HCT116 (cell line): ENCODE results near the gene TNFRSF25. TPM values are rescaled to one million over a fixed set of nuclear protein-coding genes. Genes with fewer than 3 reads are reported as not detected.

ENCODE experiments used
- ATAC-seq: fragments of 200-7000 bp; cut with Tn5 transposase; 2 replicates; pipeline ENCODE4 v1.9.1; 2020; ENCODE audit warnings: mild to moderate bottlenecking, moderate library complexity
- BruUV-seq: library from RNA; stranded (reverse); fragments of 400-500 nt; replicated peaks from 2 replicates; lab custom pipeline; 2021; lab: Mats Ljungman, UMichigan
- CTCF ChIA-PET: fragments of 300-600 bp; sonication (Branson Sonifier 250); formaldehyde crosslinking; loops from one replicate; lab custom pipeline; 2021; ENCODE audit warnings: antibody characterized with exemption; lab: Charles Lee
- POLR2A ChIA-PET: fragments of 300-600, 350-600 bp; sonication (Branson Sonifier 250); formaldehyde crosslinking; loops from one replicate; lab custom pipeline; 2021; ENCODE audit warnings: antibody characterized with exemption; lab: Charles Lee
- RAD21 ChIA-PET, 2 experiments: fragments of 300-600 bp; sonication (Branson Sonifier 250); formaldehyde crosslinking; loops; one replicate each; lab custom pipeline; 2023; ENCODE audit warnings: low total read pairs in 2 of 2; ENCODE audit not compliant: uncharacterized antibody in 2 of 2, unreplicated experiment in 2 of 2, low non-redundant PET in 1 of 2; lab: Charles Lee
- DNase-seq: peaks from one replicate; pipeline ENCODE4 v3.0.0-alpha.2; 2010; ENCODE audit warnings: low read depth, low spot score
- H2AFZ ChIP-seq: fragments of 200-600 bp; shearing (Covaris generic), sonication (generic); 2 replicates; pipeline ENCODE4 v1.6.1; 2017; ENCODE audit warnings: low read depth, mixed run types, mixed read lengths, antibody characterized with exemption, low read length; ENCODE audit not compliant: poor library complexity, severe bottlenecking
- H3K27ac ChIP-seq: 2 replicates; pipeline ENCODE4 v1.5.1; 2012; ENCODE audit warnings: low read depth, low read length
- H3K27me3 ChIP-seq: fragments of 200-600 bp; sonication (generic); 2 replicates; pipeline ENCODE4 v1.6.1; 2016; ENCODE audit warnings: mixed run types, low read length, mixed read lengths; ENCODE audit not compliant: insufficient read depth
- H3K36me3 ChIP-seq, 2 experiments: fragments of 200-500 bp in 1 of 2; fragments of 200-600 bp in 1 of 2; sonication (Bioruptor generic) in 1 of 2; sonication (generic) in 1 of 2; 2 replicates each; pipeline versions ENCODE4 v1.5.1 to v1.6.1; 2014 to 2016; ENCODE audit warnings: low read length in 2 of 2, inconsistent platforms in 1 of 2, mixed read lengths in 1 of 2, mixed run types in 1 of 2; ENCODE audit not compliant: insufficient read depth in 2 of 2, control insufficient read depth in 1 of 2
- H3K4me1 ChIP-seq, 2 experiments: fragments of 200-600 bp in 1 of 2; sonication (generic) in 1 of 2; 2 replicates each; pipeline versions ENCODE4 v1.5.1 to v1.6.1; 2012 to 2017; ENCODE audit warnings: low read length in 2 of 2, inconsistent platforms in 1 of 2, mild to moderate bottlenecking in 1 of 2, mixed read lengths in 1 of 2, mixed run types in 1 of 2, moderate library complexity in 1 of 2; ENCODE audit not compliant: insufficient read depth in 2 of 2, control insufficient read depth in 1 of 2
- H3K4me2 ChIP-seq: fragments of 200-600 bp; sonication (generic); 2 replicates; pipeline ENCODE4 v1.6.1; 2017; ENCODE audit warnings: mixed run types, low read length, mixed read lengths
- H3K4me3 ChIP-seq, 2 experiments: fragments of 200-600 bp in 1 of 2; sonication (generic) in 1 of 2; replicated peaks in 1 of 2; 2 replicates each; pipeline ENCODE4 v1.5.1; 2011 to 2016; ENCODE audit warnings: low read length in 2 of 2, control low read depth in 1 of 2, low read depth in 1 of 2, mild to moderate bottlenecking in 1 of 2, mixed read lengths in 1 of 2, mixed run types in 1 of 2
- H3K79me2 ChIP-seq: fragments of 200-600 bp; sonication (generic); 2 replicates; pipeline ENCODE4 v1.6.1; 2017; ENCODE audit warnings: mild to moderate bottlenecking, mixed run types, low read length, moderate library complexity, mixed read lengths; ENCODE audit not compliant: insufficient read depth
- H3K9ac ChIP-seq: fragments of 200-600 bp; sonication (generic); 2 replicates; pipeline ENCODE4 v1.6.1; 2016; ENCODE audit warnings: low read length, mixed read lengths
- H3K9me2 ChIP-seq: fragments of 200-600 bp; sonication (generic), shearing (Covaris generic); 2 replicates; pipeline ENCODE4 v1.6.1; 2017; ENCODE audit warnings: mixed run types, mild to moderate bottlenecking, moderate library complexity; ENCODE audit not compliant: insufficient read depth
- H3K9me3 ChIP-seq, 2 experiments: fragments of 200-500 bp in 1 of 2; fragments of 200-600 bp in 1 of 2; sonication (Bioruptor generic) in 1 of 2; sonication (generic) in 1 of 2; 2 replicates each; pipeline ENCODE4 v1.6.1; 2014 to 2017; ENCODE audit warnings: low read length in 2 of 2, mixed read lengths in 2 of 2, inconsistent platforms in 1 of 2, low read depth in 1 of 2, mild to moderate bottlenecking in 1 of 2, mixed run types in 1 of 2, moderate library complexity in 1 of 2; ENCODE audit not compliant: control insufficient read depth in 1 of 2, insufficient read depth in 1 of 2
- H4K20me1 ChIP-seq: fragments of 200-600 bp; sonication (generic), shearing (Covaris generic); 2 replicates; pipeline ENCODE4 v1.6.1; 2017; ENCODE audit warnings: mixed run types, mild to moderate bottlenecking, moderate library complexity; ENCODE audit not compliant: insufficient read depth
- ATF3 ChIP-seq: IDR thresholded peaks from 2 replicates; pipeline ENCODE4 v1.6.1; 2012
- ELF1 ChIP-seq: IDR thresholded peaks from 2 replicates; pipeline ENCODE4 v1.6.1; 2012; ENCODE audit warnings: low read depth, borderline replicate concordance
- POLR2AphosphoS5 ChIP-seq: IDR thresholded peaks from 2 replicates; pipeline ENCODE4 v1.6.1; 2011; ENCODE audit warnings: mild to moderate bottlenecking, low read depth, low read length, moderate library complexity
- SP1 ChIP-seq: IDR thresholded peaks from 2 replicates; pipeline ENCODE4 v1.6.1; 2012; ENCODE audit warnings: low read depth
- SRF ChIP-seq: IDR thresholded peaks from 2 replicates; pipeline ENCODE4 v1.6.1; 2012; ENCODE audit warnings: low read depth
- TCF7L2 ChIP-seq: IDR thresholded peaks from 2 replicates; pipeline ENCODE4 v1.7.0; 2011; ENCODE audit warnings: borderline replicate concordance, inconsistent platforms; ENCODE audit not compliant: insufficient read depth, insufficient read length; ENCODE audit errors: extremely low read depth
- YY1 ChIP-seq: IDR thresholded peaks from 2 replicates; pipeline ENCODE4 v1.6.1; 2011; ENCODE audit warnings: low read length, low read depth, moderate library complexity, mild to moderate bottlenecking; ENCODE audit not compliant: insufficient replicate concordance; ENCODE audit errors: extremely low read depth
- ZFX ChIP-seq: fragments of 450-650 bp; IDR thresholded peaks from 2 replicates; pipeline ENCODE4 v1.6.1; 2017
- intact Hi-C: fragments of 100-400 bp; cut with micrococcal nuclease; formaldehyde crosslinking; loops from 2 replicates; pipeline ENCODE4 v1.10.0; 2022
- total RNA-seq: library from RNA; stranded (reverse); gene quantifications from one replicate; pipeline ENCODE4 v1.2.1, GENCODE V29; 2021; ENCODE audit not compliant: unreplicated experiment

Gene TNFRSF25
- total RNA-seq, 1 experiment from 2014 or later: 27.5 TPM

DNA sequence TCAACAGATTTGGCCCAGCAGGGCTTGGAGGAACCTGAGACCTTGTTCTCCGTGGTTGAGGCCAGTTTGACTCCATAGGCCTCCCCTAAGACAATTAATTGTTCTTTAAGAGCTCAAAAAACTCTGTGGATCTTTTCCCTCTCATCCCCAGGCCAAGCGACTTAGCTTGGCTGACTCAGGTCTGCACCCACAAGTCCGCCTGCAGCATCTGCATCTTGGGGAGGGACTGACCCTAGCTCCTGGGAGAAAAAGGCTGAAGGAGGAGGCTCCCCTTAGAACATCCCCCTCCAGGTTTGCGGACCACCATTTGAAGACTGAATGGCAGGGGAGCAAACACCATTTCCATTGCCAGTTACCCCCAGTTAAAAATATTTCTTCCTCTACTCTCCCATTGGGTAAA is 44.7 kb downstream of the TNFRSF25 start:
- ChIA-PET RAD21 (no interaction called here), CTCF (interaction anchor here (1.4 to 3.5 kb wide), 2 partner anchors 18 to 175 kb away, joined by 3 to 105 read pairs; no protein-coding TSS in a partner anchor), POLR2A (no interaction called here)
- H3K4me2 ChIP-seq: peak overlapping the region; percentile 97
- peaks cover 44 to 87% of the 10 kb centered on the region in 2 experiments for H3K4me1 ChIP-seq
- no peak for DNase-seq
- peaks cover 6% of the 10 kb centered on the region; the same call in 1 of the 2 replicates for H3K79me2 ChIP-seq
- no peak overlapping the region for H3K27ac ChIP-seq
- no peaks in the 10 kb centered on the region for H3K9me2 ChIP-seq
- ATAC-seq: no peak
- TF ChIP-seq TCF7L2: no peak
- TF ChIP-seq POLR2AphosphoS5: no peak
- TF ChIP-seq ELF1: no peak
- no peak for TF ChIP-seq YY1
- TF ChIP-seq ATF3: no peak
- no peak for TF ChIP-seq SRF
- H3K4me3 ChIP-seq: no peak overlapping the region
- H3K36me3 ChIP-seq: no peaks in the 10 kb centered on the region
- intact Hi-C loops: no loop called here
- H4K20me1 ChIP-seq: no peaks in the 10 kb centered on the region
- H2AFZ ChIP-seq: no peak overlapping the region
- peak overlapping the region; percentile 71; the same call in 1 of the 2 replicates for H3K9ac ChIP-seq
- H3K9me3 ChIP-seq: no peaks in the 10 kb centered on the region
- no peaks in the 10 kb centered on the region for H3K27me3 ChIP-seq
- no TSS peak for BruUV-seq

GRCh38 chr1:6420454-6421042 is 45.4 kb downstream of the TNFRSF25 start:
- no TSS peak for BruUV-seq
- H3K9ac ChIP-seq: peak overlapping the region; percentile 71
- CTCF ChIA-PET: interaction anchor here (1.2 to 3.5 kb wide), 6 partner anchors 19 to 175 kb away, joined by 3 to 105 read pairs (median 4); no protein-coding TSS in a partner anchor

More at GRCh38 chr1:6420454-6421042, 45.4 kb downstream of the TNFRSF25 start:
- DNase-seq: no peak
- intact Hi-C loops: no loop called here
- POLR2A ChIA-PET: interaction anchor here (0.9 to 1.6 kb wide), 3 partner anchors 10 to 17 kb away, joined by 3 to 6 read pairs (median 4); no protein-coding TSS in a partner anchor
- peaks cover 37 to 87% of the 10 kb centered on the region in 2 experiments for H3K4me1 ChIP-seq
- H3K79me2 ChIP-seq: peaks cover 3% of the 10 kb centered on the region; the same call in 1 of the 2 replicates
- no peaks in the 10 kb centered on the region for H3K9me2 ChIP-seq
- ATAC-seq: peak; percentile 21
- H3K27me3 ChIP-seq: no peaks in the 10 kb centered on the region
- no peaks in the 10 kb centered on the region for H3K9me3 ChIP-seq
- TF ChIP-seq SP1: no peak
- TF ChIP-seq ZFX: 0 out of 2 replicates have a peak, but pooled peaks have one; percentile 3
- TF ChIP-seq, all 23 proteins: peak for 1
- peak overlapping the region; percentile 43; the same call in 1 of the 2 replicates for H3K27ac ChIP-seq
- H3K4me3 ChIP-seq: peak overlapping the region; percentile 50 to 67
- peak overlapping the region; percentile 97 for H3K4me2 ChIP-seq
- no peaks in the 10 kb centered on the region for H4K20me1 ChIP-seq
- H2AFZ ChIP-seq: peak overlapping the region; percentile 14
- no peaks in the 10 kb centered on the region for H3K36me3 ChIP-seq
- RAD21 ChIA-PET: interaction anchor here (1.1 to 1.3 kb wide), 2 partner anchors 17 kb away, joined by 3 to 4 read pairs; no protein-coding TSS in a partner anchor
